Hepatocyte (in vitro differentiated cells): ENCODE data around the gene EBNA1BP2. TPM values are rescaled to one million over a fixed set of nuclear protein-coding genes. Genes with fewer than 3 reads are reported as not detected.

Experiments
- DNase-seq: peaks from one replicate; pipeline ENCODE4 v3.0.0-alpha.2; 2016; ENCODE audit warnings: low spot score
- H2AFZ ChIP-seq: fragments of 200-600 bp; sonication (generic); 2 replicates; pipeline ENCODE4 v1.6.0; 2016; ENCODE audit warnings: antibody characterized with exemption, mild to moderate bottlenecking
- H3K27ac ChIP-seq: fragments of 200-600 bp; sonication (generic); 2 replicates; pipeline ENCODE4 v1.5.1; 2016; ENCODE audit warnings: mild to moderate bottlenecking
- H3K27me3 ChIP-seq: fragments of 200-600 bp; sonication (generic); 2 replicates; pipeline ENCODE4 v1.6.1; 2016
- H3K36me3 ChIP-seq: fragments of 200-600 bp; sonication (generic); replicated peaks from 2 replicates; pipeline ENCODE4 v1.5.1; 2016; ENCODE audit warnings: low read depth; ENCODE audit not compliant: insufficient read depth
- H3K4me1 ChIP-seq: fragments of 200-600 bp; sonication (generic); 2 replicates; pipeline ENCODE4 v1.5.1; 2016; ENCODE audit warnings: mild to moderate bottlenecking, moderate library complexity; ENCODE audit not compliant: insufficient read depth
- H3K4me2 ChIP-seq: fragments of 200-600 bp; sonication (generic); 2 replicates; pipeline ENCODE4 v1.6.0; 2016
- H3K4me3 ChIP-seq: fragments of 200-600 bp; sonication (generic); 2 replicates; pipeline ENCODE4 v1.5.1; 2016; ENCODE audit warnings: mild to moderate bottlenecking
- H3K79me2 ChIP-seq: fragments of 200-600 bp; sonication (generic); 2 replicates; pipeline ENCODE4 v1.6.0; 2017; ENCODE audit warnings: mild to moderate bottlenecking
- H3K9me2 ChIP-seq: fragments of 200-600 bp; sonication (generic); replicated peaks from 2 replicates; pipeline ENCODE4 v1.6.0; 2017; ENCODE audit warnings: mild to moderate bottlenecking; ENCODE audit not compliant: insufficient read depth
- H3K9me3 ChIP-seq: fragments of 200-600 bp; sonication (generic); 2 replicates; pipeline ENCODE4 v1.5.1; 2016; ENCODE audit warnings: low read depth, mild to moderate bottlenecking
- H4K20me1 ChIP-seq: fragments of 200-600 bp; sonication (generic); 2 replicates; pipeline ENCODE4 v1.6.0; 2016; ENCODE audit warnings: mild to moderate bottlenecking; ENCODE audit not compliant: insufficient read depth, poor library complexity, severe bottlenecking
- CTCF ChIP-seq: fragments of 200-600 bp; sonication (generic); IDR thresholded peaks from 2 replicates; pipeline ENCODE4 v1.5.1; 2016; ENCODE audit warnings: antibody characterized with exemption, mild to moderate bottlenecking; ENCODE audit not compliant: poor library complexity
- EZH2 ChIP-seq: fragments of 200-600 bp; sonication (generic); IDR thresholded peaks from 2 replicates; pipeline ENCODE4 v1.6.1; 2016; ENCODE audit warnings: antibody characterized with exemption, mild to moderate bottlenecking, borderline replicate concordance
- EZH2phosphoT487 ChIP-seq: fragments of 200-600 bp; sonication (generic); IDR thresholded peaks from one replicate; pipeline ENCODE4 v1.6.1; 2018; ENCODE audit warnings: antibody characterized with exemption, mild to moderate bottlenecking, low read depth, moderate library complexity; ENCODE audit not compliant: unreplicated experiment, severe bottlenecking
- WGBS: methylation state at CpG from one replicate; pipeline ENCODE4 v1.1.6; 2016; ENCODE audit warnings: low lambda C conversion rate; ENCODE audit errors: missing lambda C conversion rate; 5-methylcytosine and 5-hydroxymethylcytosine counted together
- polyA plus RNA-seq: library from polyadenylated mRNA; unstranded; fragments of >200 nt; fragmentation: Nextera tagmentation; extraction: Ambion mirVana; gene quantifications from 2 replicates; pipeline ENCODE4 v1.2.1, GENCODE V29; 2016
- total RNA-seq: library from RNA; depleted of rRNA; stranded (reverse); fragments of >200 nt; gene quantifications from 2 replicates; pipeline ENCODE4 v1.2.3, GENCODE V29; 2014

Gene EBNA1BP2
- total and polyA plus RNA-seq, 2 experiments from 2014 or later = 65.1 to 73.7 TPM

DNA sequence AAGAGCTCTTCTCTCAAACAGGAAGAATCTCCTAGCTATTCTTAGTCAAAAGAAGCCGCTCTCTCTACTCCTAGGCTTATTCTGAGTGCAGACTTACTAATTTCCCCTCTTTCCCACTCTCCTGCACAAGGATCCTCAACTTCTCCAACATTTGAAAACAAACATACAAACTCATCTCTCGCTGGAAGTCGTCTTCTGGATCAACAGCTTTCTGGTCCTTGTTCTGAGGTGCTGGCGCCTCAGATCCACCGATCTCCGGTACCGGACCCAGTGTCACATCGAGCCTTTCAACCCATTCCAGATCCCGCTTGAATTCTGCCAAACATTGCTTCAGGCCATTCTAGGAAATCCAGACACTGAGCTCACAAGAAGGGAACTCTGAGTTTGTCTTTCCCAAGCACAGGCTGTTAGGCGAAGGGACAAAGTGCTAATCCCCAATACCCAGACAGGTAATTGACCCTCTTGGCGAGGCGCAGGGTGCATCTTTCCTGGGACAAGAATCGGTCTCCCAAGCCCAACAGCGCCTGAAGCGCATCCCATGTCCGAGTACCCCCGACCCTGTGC lies 696 bp downstream of the EBNA1BP2 start:
- no peak for TF ChIP-seq EZH2phosphoT487
- TF ChIP-seq EZH2 = no peak
- no peaks in the 10 kb centered on the region for H3K36me3 ChIP-seq
- H3K79me2 ChIP-seq = peaks cover 23% of the 10 kb centered on the region
- H3K4me1 ChIP-seq = peaks cover 9% of the 10 kb centered on the region
- H3K27me3 ChIP-seq = peaks cover 12% of the 10 kb centered on the region
- H3K27ac ChIP-seq = peak overlapping the region; percentile 22
- H3K4me2 ChIP-seq = peak overlapping the region; percentile 90
- H3K9me2 ChIP-seq = no peaks in the 10 kb centered on the region
- H4K20me1 ChIP-seq = no peaks in the 10 kb centered on the region
- DNase-seq = no peak
- H2AFZ ChIP-seq = peak overlapping the region; percentile 61
- no peaks in the 10 kb centered on the region for H3K9me3 ChIP-seq
- WGBS = 23% methylated on average over 17 of the region's 17 CpGs
- peak overlapping the region; percentile 47 for H3K4me3 ChIP-seq

GRCh38 chr1:43165765-43166164 lies 6.3 kb downstream of the EBNA1BP2 start:
- peaks cover 11% of the 10 kb centered on the region for H3K79me2 ChIP-seq
- H4K20me1 ChIP-seq = no peaks in the 10 kb centered on the region
- no peak for TF ChIP-seq CTCF
- TF ChIP-seq EZH2phosphoT487 = no peak
- TF ChIP-seq EZH2 = no peak
- WGBS = 97% methylated on average over 5 of the region's 5 CpGs
- H3K4me3 ChIP-seq = no peak overlapping the region
- H3K4me2 ChIP-seq = no peak overlapping the region
- H3K4me1 ChIP-seq = peaks cover 1% of the 10 kb centered on the region
- no peak for DNase-seq
- no peaks in the 10 kb centered on the region for H3K27me3 ChIP-seq
- H3K27ac ChIP-seq = no peak overlapping the region
- no peaks in the 10 kb centered on the region for H3K9me2 ChIP-seq
- no peaks in the 10 kb centered on the region for H3K36me3 ChIP-seq
- H3K9me3 ChIP-seq = no peaks in the 10 kb centered on the region
- no peak overlapping the region for H2AFZ ChIP-seq

DNA sequence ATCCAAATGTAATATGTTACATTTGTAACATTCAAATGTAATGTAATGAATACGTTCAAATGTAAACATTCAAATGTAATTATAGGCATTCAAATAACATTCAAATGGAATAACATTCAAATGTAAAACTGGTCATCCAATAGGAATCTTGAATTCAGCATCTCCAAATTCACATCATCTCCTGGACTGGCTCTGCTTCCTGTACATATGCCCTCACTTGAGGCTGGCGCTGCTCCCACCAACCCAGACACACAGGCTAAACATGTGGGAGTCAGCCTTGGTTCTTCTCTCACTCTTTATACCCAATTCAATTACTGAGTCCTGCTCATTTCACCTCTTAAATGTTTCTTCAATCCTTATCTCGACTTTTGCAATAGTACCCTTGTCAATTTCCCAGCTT lies 6.9 kb downstream of the EBNA1BP2 start:
- Histone ChIP-seq H3K9me3 (no peaks in the 10 kb centered on the region), H3K27ac (no peak overlapping the region), H3K4me3 (no peak overlapping the region), H3K9me2 (no peaks in the 10 kb centered on the region), H3K4me1 (no peaks in the 10 kb centered on the region), H3K36me3 (no peaks in the 10 kb centered on the region), H2AFZ (no peak overlapping the region), H3K79me2 (peaks cover 5% of the 10 kb centered on the region), H4K20me1 (no peaks in the 10 kb centered on the region), H3K4me2 (no peak overlapping the region), H3K27me3 (no peaks in the 10 kb centered on the region)
- TF ChIP-seq CTCF (no peak), EZH2 (no peak), EZH2phosphoT487 (no peak)
- 90% methylated on average over 3 of the region's 3 CpGs for WGBS
- no peak for DNase-seq

GRCh38 chr1:43156026-43156425 lies 16.1 kb downstream of the EBNA1BP2 start:
- Histone ChIP-seq H3K79me2 (no peaks in the 10 kb centered on the region), H3K9me2 (no peaks in the 10 kb centered on the region), H3K9me3 (no peaks in the 10 kb centered on the region), H4K20me1 (no peaks in the 10 kb centered on the region), H3K4me1 (no peaks in the 10 kb centered on the region), H3K36me3 (no peaks in the 10 kb centered on the region), H3K27ac (no peak overlapping the region), H3K4me3 (no peak overlapping the region), H2AFZ (no peak overlapping the region), H3K27me3 (no peaks in the 10 kb centered on the region), H3K4me2 (no peak overlapping the region)
- 79% methylated on average over 7 of the region's 7 CpGs for WGBS
- TF ChIP-seq EZH2phosphoT487 = no peak
- DNase-seq = no peak
